HG03103 (cell line): ENCODE measurements around the gene APBA1.
"Not testable (repeated sequence)": the region's sequence is repeated elsewhere in the genome, so short reads cannot be mapped to it uniquely, and the experiment has no call there.

ENCODE experiments used
- ATAC-seq: cut with Tn5 transposase; IDR thresholded peaks from one replicate; pipeline ENCODE4 v1.9.1; 2021; ENCODE audit warnings: low read depth; ENCODE audit not compliant: unreplicated experiment

The APBA1 gene

GRCh38 chr9:69421908-69422801 lies 250.0 kb downstream of the APBA1 start:
- no peak for ATAC-seq

DNA sequence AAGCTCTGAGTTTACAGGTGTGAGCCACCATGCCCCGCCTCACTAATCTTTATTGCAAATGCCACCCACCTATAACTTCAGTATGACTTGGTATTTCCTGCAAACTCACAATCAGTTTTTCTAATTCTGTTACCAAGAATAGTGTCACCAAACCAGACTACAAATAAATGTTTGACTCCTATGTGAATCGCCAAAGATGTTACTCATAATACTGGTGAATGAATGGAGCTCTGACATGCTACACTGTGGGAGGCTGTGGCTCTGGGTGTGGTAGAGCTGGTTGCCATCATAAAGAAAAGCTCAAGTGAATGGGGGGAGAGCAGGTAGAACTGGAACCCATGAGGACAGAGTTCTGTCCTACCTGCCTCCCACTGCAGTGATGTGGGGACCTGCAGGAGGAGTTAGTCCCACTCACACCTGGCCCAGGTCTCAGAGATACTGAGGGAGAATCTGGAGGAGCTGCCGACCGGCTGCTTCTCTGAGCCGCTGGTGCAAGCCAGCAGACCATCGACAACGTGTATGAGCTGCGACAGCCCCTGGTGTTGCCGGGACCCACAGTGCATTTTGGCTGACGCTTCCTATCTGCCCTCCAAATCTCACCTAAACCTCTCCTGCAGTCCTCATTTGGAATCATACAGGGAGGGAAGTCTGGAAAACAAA lies 251.4 kb downstream of the APBA1 start:
- ATAC-seq: no peak

DNA sequence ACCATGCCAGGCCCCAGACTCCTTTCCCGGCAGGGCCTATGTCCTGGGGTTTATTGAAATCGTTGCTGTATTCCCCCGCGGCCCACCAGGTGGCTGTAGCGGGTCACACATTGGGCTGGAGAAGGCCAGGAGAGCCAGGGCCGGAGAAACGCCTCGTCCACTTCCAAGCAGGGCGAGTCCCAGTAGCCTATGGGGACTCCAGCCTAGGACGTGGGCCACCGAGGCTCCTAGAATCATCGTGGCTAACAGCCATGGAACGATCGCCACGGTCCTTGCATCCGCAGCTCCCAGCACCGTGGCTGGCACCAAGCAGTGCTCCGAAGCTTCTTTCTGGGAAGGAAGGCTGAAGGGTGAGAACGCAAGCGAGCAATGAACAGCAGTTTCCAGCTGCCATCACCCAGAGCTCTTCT lies 259.4 kb downstream of the APBA1 start:
- no peak for ATAC-seq

- ATAC-seq: no peak
Observed at GRCh38 chr9:69411931-69412740, 260.0 kb downstream of the APBA1 start.

- ATAC-seq: no peak
Observed at GRCh38 chr9:69411246-69411645, 260.9 kb downstream of the APBA1 start.

GRCh38 chr9:69409936-69410335 lies 262.2 kb downstream of the APBA1 start:
- not testable (repeated sequence) for ATAC-seq

- ATAC-seq: no peak
Observed at GRCh38 chr9:69400470-69400869, 271.7 kb downstream of the APBA1 start.

- no peak for ATAC-seq
Observed at GRCh38 chr9:69397384-69398214, 274.6 kb downstream of the APBA1 start.

GRCh38 chr9:69396759-69397158 lies 275.4 kb downstream of the APBA1 start:
- ATAC-seq: no peak

DNA sequence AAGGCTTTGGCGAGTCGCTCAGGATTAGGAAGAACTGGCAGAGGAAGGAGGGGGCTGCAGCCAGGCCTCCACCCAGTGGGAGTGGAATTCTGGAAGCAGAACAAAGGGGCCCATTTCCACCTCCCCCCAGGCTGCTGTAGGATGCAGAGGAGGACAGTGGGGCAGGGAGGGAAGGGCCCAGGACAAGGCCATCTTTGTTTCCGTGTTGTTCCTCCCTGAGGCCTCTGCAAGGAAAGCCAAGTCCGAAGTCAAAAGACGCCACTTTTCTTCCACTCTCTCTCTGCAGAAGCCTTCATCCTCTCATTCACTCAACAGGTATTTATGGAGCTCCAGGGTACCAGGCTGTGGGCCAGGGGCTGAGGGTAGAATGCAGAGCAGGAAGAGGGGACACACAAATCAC lies 276.5 kb downstream of the APBA1 start:
- ATAC-seq: no peak

DNA sequence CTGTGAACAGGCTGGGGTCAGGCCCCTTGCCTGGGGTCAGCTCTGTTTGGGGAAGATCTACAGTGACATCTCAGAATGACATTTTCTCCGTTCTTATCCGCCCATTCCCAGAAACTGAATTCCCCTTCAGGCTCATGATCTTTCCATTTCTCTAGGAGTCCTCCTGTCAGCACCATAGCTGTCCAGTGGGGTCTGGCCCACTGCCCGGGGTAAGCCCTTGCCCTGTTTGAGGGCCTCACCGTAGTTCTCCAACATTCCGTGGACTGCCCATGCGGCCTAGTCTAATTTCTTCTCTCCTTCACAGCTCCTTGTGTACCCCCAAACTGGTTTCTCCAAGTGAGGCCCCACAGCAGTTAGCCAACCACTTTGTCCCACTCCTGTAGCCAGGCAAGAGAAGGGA lies 278.7 kb downstream of the APBA1 start:
- ATAC-seq: no peak

- no peak for ATAC-seq
Observed at GRCh38 chr9:69392826-69393225, 279.3 kb downstream of the APBA1 start.

- no peak for ATAC-seq
Observed at GRCh38 chr9:69391946-69392345, 280.2 kb downstream of the APBA1 start.

DNA sequence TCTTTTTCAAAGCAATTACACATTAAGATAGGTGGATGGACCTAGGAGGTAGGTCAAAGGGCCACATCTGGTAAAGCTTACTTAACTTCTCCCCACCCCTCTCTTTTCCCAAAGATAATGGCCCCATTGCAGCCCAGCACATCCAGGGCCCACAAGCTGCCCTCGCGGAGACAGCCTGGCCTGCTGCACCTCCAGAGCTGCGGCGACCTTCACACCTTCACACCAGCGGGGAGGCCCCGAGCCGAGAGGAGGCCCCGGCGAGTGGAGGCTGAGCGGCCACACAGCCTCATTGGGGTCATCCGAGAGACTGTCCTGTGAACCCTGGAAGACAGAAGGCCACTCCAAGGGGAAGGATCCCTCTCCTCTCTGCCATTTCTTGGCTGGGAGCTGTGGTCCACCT lies 280.7 kb downstream of the APBA1 start:
- no peak for ATAC-seq

- no peak for ATAC-seq
Observed at GRCh38 chr9:69389437-69389995, 282.7 kb downstream of the APBA1 start.

DNA sequence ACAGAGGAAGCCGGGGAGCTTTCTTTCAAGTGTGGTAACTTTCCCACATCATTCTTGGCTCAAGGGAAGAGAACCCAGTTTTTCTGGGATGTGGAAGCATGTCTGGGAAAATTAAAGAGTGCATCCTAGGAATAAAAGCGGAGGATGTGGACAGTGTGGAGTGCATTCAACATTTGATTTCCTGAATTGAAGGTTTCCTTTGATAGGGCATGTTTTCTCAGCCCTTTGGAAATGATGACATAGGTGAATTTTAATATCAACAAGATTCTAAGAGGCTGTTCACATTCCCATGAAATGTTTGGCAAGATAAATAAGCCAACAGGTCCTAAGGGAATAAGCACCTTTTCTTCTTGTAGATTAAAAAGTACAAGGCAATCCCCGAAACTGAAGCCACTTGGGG lies 283.6 kb downstream of the APBA1 start:
- ATAC-seq: no peak

GRCh38 chr9:69386651-69387050 lies 285.5 kb downstream of the APBA1 start:
- ATAC-seq: no peak

DNA sequence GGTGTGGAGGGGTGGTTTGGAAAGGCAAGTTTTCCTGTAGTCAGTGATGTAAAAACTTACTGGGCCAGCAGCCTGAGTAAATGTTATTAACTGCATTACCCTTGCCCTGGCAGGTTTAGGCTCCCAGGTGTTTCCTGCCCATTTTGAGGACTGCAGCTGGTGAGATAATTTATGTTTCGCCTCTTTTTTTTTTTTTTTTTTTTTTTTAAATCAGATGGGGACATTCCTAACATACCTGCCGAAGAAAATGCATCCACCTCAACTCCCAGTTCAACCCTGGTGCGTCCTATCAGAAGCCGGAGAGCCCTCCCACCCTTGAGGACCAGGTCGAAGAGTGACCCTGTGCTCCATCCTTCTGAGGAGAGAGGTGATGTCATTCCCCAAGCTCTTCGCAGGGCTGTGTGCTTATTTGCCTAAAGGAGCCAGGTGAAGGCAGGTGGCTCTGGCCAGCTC lies 286.6 kb downstream of the APBA1 start:
- no peak for ATAC-seq

- ATAC-seq: no peak
Observed at GRCh38 chr9:69382135-69382534, 290.0 kb downstream of the APBA1 start.

- no peak for ATAC-seq
Observed at GRCh38 chr9:69380811-69381210, 291.4 kb downstream of the APBA1 start.
